ENCODE data around the gene MTG1. TPM values are rescaled to one million over a fixed set of nuclear protein-coding genes. Genes with fewer than 3 reads are reported as not detected.

The MTG1 gene
- polyA plus RNA-seq, 1 donor (not counting 4 experiments of a cell fraction or from before 2014, with no cell fraction given) = 31.6 TPM

DNA sequence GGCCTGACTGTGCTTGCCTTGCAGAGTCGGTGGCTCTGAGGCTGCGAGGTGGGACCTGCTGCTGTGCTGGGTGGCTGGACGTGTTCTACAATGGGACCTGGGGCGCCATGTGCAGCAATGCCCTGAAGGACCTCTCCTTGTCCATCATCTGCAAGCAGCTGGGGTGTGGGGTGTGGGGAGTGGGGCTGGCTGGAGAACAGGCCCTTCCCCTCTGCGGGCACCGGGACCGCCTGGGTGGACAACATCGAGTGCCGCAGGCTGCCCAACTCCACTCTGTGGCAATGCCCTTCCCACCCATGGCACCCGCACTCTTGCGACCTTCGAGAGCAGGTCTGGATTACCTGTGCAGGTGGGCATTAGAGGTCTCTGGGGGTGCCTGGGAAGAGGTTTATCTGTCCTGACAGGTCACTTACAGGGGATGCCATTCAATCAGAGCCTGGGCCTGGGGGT lies 70.7 kb downstream of the MTG1 start:
- Histone ChIP-seq H3K9me1 (ENCODE audit: control insufficient read depth, extremely low read depth, insufficient read depth, low read length) (no peaks in the 10 kb centered on the region), H3K27ac (ENCODE audit: control insufficient read depth, insufficient read depth, low read length) (no peak overlapping the region), H3K79me2 (ENCODE audit: control insufficient read depth, insufficient read depth, low read length) (no peaks in the 10 kb centered on the region), H3K4me3 (ENCODE audit: control insufficient read depth in 2 of 3, extremely low read depth in 1 of 3, insufficient read depth in 2 of 3, low read depth in 1 of 3, low read length in 3 of 3) (no peak overlapping the region), H4K20me1 (ENCODE audit: control insufficient read depth, extremely low read depth, insufficient read depth, low read length) (no peaks in the 10 kb centered on the region), H3K9me3 (ENCODE audit: control insufficient read depth, low read depth, low read length) (no peaks in the 10 kb centered on the region), H3K27me3 (ENCODE audit: control insufficient read depth, extremely low read depth, insufficient read depth, low read length) (no peaks in the 10 kb centered on the region), H3K4me2 (ENCODE audit: control insufficient read depth, extremely low read depth, insufficient read depth, low read depth, low read length) (no peak overlapping the region), H3K36me3 (ENCODE audit: control insufficient read depth in 2 of 2, extremely low read depth in 1 of 2, insufficient read depth in 2 of 2, low read length in 2 of 2) (no peaks in the 10 kb centered on the region), H3K9ac (ENCODE audit: control insufficient read depth, extremely low read depth, insufficient read depth, low read length) (no peak overlapping the region), H2AFZ (ENCODE audit: control insufficient read depth, low read length) (no peak overlapping the region), H3K4me1 (ENCODE audit: control insufficient read depth, extremely low read depth, insufficient read depth, low read length) (no peaks in the 10 kb centered on the region)
- dilution Hi-C loops (cut with MboI; ENCODE audit: extremely low pct_ligation_motif_present, low sequenced_read_pairs) = no loop called here
- FAIRE-seq (no peak), DNase-seq (ENCODE audit: low read depth, low spot score) (no peak)
- TF ChIP-seq EZH2 (IDR thresholded peaks at IDR 0.05; ENCODE audit: low read length) = no peak
- TF ChIP-seq, protein P1, sequence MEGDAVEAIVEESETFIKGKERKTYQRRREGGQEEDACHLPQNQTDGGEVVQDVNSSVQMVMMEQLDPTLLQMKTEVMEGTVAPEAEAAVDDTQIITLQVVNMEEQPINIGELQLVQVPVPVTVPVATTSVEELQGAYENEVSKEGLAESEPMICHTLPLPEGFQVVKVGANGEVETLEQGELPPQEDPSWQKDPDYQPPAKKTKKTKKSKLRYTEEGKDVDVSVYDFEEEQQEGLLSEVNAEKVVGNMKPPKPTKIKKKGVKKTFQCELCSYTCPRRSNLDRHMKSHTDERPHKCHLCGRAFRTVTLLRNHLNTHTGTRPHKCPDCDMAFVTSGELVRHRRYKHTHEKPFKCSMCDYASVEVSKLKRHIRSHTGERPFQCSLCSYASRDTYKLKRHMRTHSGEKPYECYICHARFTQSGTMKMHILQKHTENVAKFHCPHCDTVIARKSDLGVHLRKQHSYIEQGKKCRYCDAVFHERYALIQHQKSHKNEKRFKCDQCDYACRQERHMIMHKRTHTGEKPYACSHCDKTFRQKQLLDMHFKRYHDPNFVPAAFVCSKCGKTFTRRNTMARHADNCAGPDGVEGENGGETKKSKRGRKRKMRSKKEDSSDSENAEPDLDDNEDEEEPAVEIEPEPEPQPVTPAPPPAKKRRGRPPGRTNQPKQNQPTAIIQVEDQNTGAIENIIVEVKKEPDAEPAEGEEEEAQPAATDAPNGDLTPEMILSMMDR (optimal IDR thresholded peaks at IDR 0.05 in 1 of 3, IDR thresholded peaks at IDR 0.05 in 1 of 3, conservative IDR thresholded peaks at IDR 0.05 in 1 of 3; ENCODE audit: extremely low read depth in 1 of 3, insufficient read depth in 2 of 3, low read length in 3 of 3) = no peak

GRCh38 chr10:133465191-133465949 lies 71.4 kb downstream of the MTG1 start:
- dilution Hi-C loops (cut with MboI; ENCODE audit: extremely low pct_ligation_motif_present, low sequenced_read_pairs) = no loop called here
- Histone ChIP-seq H3K4me1 (ENCODE audit: control insufficient read depth, extremely low read depth, insufficient read depth, low read length) (no peaks in the 10 kb centered on the region), H3K9me1 (ENCODE audit: control insufficient read depth, extremely low read depth, insufficient read depth, low read length) (no peaks in the 10 kb centered on the region), H3K27me3 (ENCODE audit: control insufficient read depth, extremely low read depth, insufficient read depth, low read length) (no peaks in the 10 kb centered on the region), H3K9me3 (ENCODE audit: control insufficient read depth, low read depth, low read length) (no peaks in the 10 kb centered on the region), H3K4me3 (ENCODE audit: control insufficient read depth in 2 of 3, extremely low read depth in 1 of 3, insufficient read depth in 2 of 3, low read depth in 1 of 3, low read length in 3 of 3) (no peak overlapping the region), H3K9ac (ENCODE audit: control insufficient read depth, extremely low read depth, insufficient read depth, low read length) (no peak overlapping the region), H4K20me1 (ENCODE audit: control insufficient read depth, extremely low read depth, insufficient read depth, low read length) (no peaks in the 10 kb centered on the region), H3K27ac (ENCODE audit: control insufficient read depth, insufficient read depth, low read length) (no peak overlapping the region), H3K79me2 (ENCODE audit: control insufficient read depth, insufficient read depth, low read length) (no peaks in the 10 kb centered on the region), H3K4me2 (ENCODE audit: control insufficient read depth, extremely low read depth, insufficient read depth, low read depth, low read length) (no peak overlapping the region), H3K36me3 (ENCODE audit: control insufficient read depth in 2 of 2, extremely low read depth in 1 of 2, insufficient read depth in 2 of 2, low read length in 2 of 2) (no peaks in the 10 kb centered on the region), H2AFZ (ENCODE audit: control insufficient read depth, low read length) (no peak overlapping the region)
- FAIRE-seq (no peak), DNase-seq (ENCODE audit: low read depth, low spot score) (no peak)
- no peak for TF ChIP-seq EZH2 (IDR thresholded peaks at IDR 0.05; ENCODE audit: low read length)
- TF ChIP-seq, protein P1 (optimal IDR thresholded peaks at IDR 0.05 in 1 of 3, IDR thresholded peaks at IDR 0.05 in 1 of 3, conservative IDR thresholded peaks at IDR 0.05 in 1 of 3; ENCODE audit: extremely low read depth in 1 of 3, insufficient read depth in 2 of 3, low read length in 3 of 3) = no peak

Measured in keratinocyte (primary cell).